KMS-11 (cell line): ENCODE results near the gene GSTO2.

Experiments used
- H2AFZ ChIP-seq: fragments of 200-600 bp; sonication (generic); 2 replicates; pipeline ENCODE4 v1.6.1; 2016; ENCODE audit warnings: antibody characterized with exemption, mixed run types, low read depth
- H3K27ac ChIP-seq: fragments of 200-600 bp; sonication (generic); 2 replicates; pipeline ENCODE4 v1.6.1; 2016; ENCODE audit warnings: mild to moderate bottlenecking, mixed run types
- H3K27me3 ChIP-seq: fragments of 200-600 bp; sonication (generic); 2 replicates; pipeline ENCODE4 v1.6.1; 2017; ENCODE audit warnings: mild to moderate bottlenecking, low read depth, mixed run types, moderate library complexity; ENCODE audit not compliant: insufficient read depth
- H3K36me3 ChIP-seq: fragments of 200-600 bp; sonication (generic); 2 replicates; pipeline ENCODE4 v1.6.1; 2017; ENCODE audit warnings: mild to moderate bottlenecking, mixed run types; ENCODE audit not compliant: insufficient read depth
- H3K4me1 ChIP-seq: fragments of 200-600 bp; sonication (generic); 2 replicates; pipeline ENCODE4 v1.6.1; 2016; ENCODE audit warnings: mild to moderate bottlenecking, low read depth, mixed run types; ENCODE audit not compliant: poor library complexity, severe bottlenecking
- H3K4me2 ChIP-seq: fragments of 200-600 bp; sonication (generic); 2 replicates; pipeline ENCODE4 v1.7.0; 2016; ENCODE audit warnings: mild to moderate bottlenecking, mixed run types
- H3K4me3 ChIP-seq: fragments of 200-600 bp; sonication (generic); IDR thresholded peaks from 2 replicates; pipeline ENCODE4 v1.6.1; 2017; ENCODE audit warnings: low read depth, low read length, mixed read lengths; ENCODE audit not compliant: insufficient read depth
- H3K79me2 ChIP-seq: fragments of 200-600 bp; sonication (generic); 2 replicates; pipeline ENCODE4 v1.6.1; 2016; ENCODE audit warnings: low read depth, mixed run types; ENCODE audit not compliant: insufficient read depth
- H3K9ac ChIP-seq: fragments of 200-600 bp; sonication (generic); 2 replicates; pipeline ENCODE4 v1.6.1; 2016; ENCODE audit warnings: mild to moderate bottlenecking, mixed run types
- H4K20me1 ChIP-seq: fragments of 200-600 bp; sonication (generic); 2 replicates; pipeline ENCODE4 v1.6.1; 2016; ENCODE audit warnings: mild to moderate bottlenecking, mixed run types; ENCODE audit not compliant: insufficient read depth
- TF ChIP-seq, protein P1 (sequence below): fragments of 200-600 bp; sonication (generic); conservative IDR thresholded peaks from 2 replicates; pipeline ENCODE4 v1.6.1; 2017; ENCODE audit warnings: low read depth, mild to moderate bottlenecking, antibody characterized with exemption, low read length, moderate library complexity, mixed read lengths

Gene GSTO2

DNA sequence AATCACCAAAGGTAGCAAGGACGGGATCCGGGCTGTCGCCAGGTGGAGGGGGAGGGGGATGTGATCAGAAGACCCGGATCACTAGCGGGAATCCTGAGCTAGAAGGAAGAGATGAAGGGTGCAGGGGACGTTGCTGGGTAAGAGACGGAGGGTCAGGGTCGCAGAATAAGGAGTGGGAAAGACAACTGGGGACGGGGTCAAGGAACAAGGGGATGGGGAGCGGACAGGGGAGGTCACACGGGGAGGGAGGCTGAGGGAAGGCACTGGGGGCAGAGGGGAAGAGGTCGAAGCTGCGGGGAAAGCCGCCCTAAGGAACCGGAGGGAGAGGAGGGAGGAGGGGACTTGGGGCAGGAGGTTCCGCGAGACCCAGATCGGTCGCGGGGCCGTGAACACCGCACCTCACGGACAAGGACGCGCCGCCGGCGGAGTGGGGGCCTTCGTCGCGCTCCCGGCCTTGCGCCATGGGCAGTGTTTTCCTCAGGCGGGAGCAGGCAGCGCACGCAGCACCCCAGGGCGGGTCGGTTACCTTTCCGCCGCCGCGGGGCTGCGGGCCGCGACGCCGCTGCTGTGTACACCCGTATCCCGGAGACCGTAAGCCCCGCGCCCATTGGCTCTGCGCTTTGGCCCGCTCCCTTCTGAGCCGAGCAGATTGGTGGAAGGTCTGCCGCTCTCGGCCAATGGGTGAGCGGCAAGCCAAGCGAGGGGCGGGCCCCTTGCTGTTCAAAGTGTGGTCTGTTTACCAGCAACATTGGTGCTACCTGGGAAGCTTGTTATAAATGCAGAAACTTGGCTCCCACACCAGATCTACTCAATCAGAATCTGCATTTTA is 37.0 kb upstream of the GSTO2 start, which contains the start of gene CFAP43:
TSS of gene CFAP43 (minus strand) at position 581 of the 829 bp plus-strand sequence. CDS start at position 463, 118 bp downstream.
- Histone ChIP-seq H2AFZ (peak within 1 kb of the TSS; percentile 92), H3K9ac (peak within 1 kb of the TSS; percentile 70), H3K27me3 (no peaks in the 10 kb centered on the region), H3K4me2 (peak within 1 kb of the TSS; percentile 97), H3K4me3 (no peak within 1 kb of the TSS), H3K36me3 (no peaks in the 10 kb centered on the region), H3K27ac (peak within 1 kb of the TSS; percentile 30; the same call in 1 of the 2 replicates), H3K79me2 (no peaks in the 10 kb centered on the region), H3K4me1 (peaks cover 5% of the 10 kb centered on the region), H4K20me1 (no peaks in the 10 kb centered on the region)
- TF ChIP-seq, protein P1, sequence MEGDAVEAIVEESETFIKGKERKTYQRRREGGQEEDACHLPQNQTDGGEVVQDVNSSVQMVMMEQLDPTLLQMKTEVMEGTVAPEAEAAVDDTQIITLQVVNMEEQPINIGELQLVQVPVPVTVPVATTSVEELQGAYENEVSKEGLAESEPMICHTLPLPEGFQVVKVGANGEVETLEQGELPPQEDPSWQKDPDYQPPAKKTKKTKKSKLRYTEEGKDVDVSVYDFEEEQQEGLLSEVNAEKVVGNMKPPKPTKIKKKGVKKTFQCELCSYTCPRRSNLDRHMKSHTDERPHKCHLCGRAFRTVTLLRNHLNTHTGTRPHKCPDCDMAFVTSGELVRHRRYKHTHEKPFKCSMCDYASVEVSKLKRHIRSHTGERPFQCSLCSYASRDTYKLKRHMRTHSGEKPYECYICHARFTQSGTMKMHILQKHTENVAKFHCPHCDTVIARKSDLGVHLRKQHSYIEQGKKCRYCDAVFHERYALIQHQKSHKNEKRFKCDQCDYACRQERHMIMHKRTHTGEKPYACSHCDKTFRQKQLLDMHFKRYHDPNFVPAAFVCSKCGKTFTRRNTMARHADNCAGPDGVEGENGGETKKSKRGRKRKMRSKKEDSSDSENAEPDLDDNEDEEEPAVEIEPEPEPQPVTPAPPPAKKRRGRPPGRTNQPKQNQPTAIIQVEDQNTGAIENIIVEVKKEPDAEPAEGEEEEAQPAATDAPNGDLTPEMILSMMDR: no peak

DNA sequence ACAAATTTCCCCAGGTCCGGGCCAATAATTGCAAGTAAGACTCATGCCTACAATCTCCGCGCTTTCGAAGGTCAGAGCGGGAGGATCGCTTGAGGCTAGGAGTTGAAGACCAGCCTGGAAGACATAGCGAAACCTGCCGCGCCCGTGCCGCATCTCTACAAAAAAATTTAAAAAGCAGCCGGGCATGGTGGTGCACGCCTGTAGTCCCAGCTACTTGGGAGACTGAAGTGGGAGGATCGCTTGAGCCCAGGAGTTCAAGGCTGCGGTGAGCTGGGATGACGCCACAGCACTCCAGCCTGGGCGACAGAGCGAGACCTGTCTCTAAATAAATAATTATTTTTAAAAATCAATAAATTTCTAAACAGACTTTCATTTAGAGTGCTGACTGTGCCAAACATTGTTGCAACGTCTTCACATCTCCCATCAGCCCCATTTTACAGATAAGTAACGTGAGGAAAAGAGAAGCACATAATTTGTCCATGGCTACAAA is 36.3 kb upstream of the GSTO2 start:
- H3K27ac ChIP-seq: no peak overlapping the region; the same call in 1 of the 2 replicates
- H2AFZ ChIP-seq: peak overlapping the region; percentile 92
- no peak overlapping the region for H3K4me3 ChIP-seq
- H4K20me1 ChIP-seq: no peaks in the 10 kb centered on the region
- TF ChIP-seq, protein P1: no peak
- H3K79me2 ChIP-seq: no peaks in the 10 kb centered on the region
- no peaks in the 10 kb centered on the region for H3K27me3 ChIP-seq
- peak overlapping the region; percentile 78 for H3K4me2 ChIP-seq
- H3K4me1 ChIP-seq: peaks cover 5% of the 10 kb centered on the region
- H3K36me3 ChIP-seq: no peaks in the 10 kb centered on the region
- peak overlapping the region; percentile 70; the same call in 1 of the 2 replicates for H3K9ac ChIP-seq

DNA sequence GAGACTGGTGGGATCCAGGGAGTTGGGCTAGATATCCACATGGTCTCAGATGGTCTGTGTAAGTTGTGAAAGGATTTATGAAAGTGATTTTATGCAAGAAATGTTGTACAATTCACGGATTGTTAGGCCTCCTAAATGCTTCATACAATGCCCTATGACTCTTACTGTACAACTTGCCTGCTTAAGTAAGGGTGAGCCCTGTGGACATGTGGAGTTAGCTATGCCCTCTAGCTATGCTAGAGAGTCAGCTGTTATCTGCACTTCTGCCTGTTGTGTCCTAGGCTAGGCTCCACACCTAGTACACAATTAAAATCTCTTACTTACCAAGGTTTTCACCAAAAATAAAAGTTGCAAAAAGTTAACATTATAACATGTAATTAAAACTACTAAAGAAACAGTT is 35.2 kb upstream of the GSTO2 start:
- no peaks in the 10 kb centered on the region for H4K20me1 ChIP-seq
- no peak overlapping the region for H3K27ac ChIP-seq
- H2AFZ ChIP-seq: no peak overlapping the region
- peaks cover 5% of the 10 kb centered on the region for H3K4me1 ChIP-seq
- TF ChIP-seq, protein P1: no peak
- no peaks in the 10 kb centered on the region for H3K79me2 ChIP-seq
- no peaks in the 10 kb centered on the region for H3K36me3 ChIP-seq
- no peak overlapping the region for H3K4me2 ChIP-seq
- no peak overlapping the region for H3K9ac ChIP-seq
- H3K4me3 ChIP-seq: no peak overlapping the region
- H3K27me3 ChIP-seq: no peaks in the 10 kb centered on the region

DNA sequence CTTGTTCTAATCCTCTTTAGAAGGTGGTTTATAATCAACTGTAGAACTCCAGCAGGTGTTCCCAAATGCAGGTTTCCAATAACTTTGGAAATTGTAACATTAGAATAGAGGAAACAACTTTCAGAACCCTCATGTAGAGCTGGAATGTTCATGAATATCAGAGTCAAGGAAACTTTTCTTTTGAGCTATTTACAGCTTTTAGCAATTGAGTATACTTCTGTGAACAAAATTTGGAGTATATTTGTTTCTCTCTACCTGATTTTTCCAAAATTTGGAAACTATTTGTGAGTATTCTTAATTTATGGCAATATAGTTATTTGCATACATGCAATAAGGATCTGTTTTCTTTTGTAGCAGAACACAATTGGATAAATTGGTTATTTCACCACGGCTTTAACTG is 34.0 kb upstream of the GSTO2 start:
- H3K27ac ChIP-seq: no peak overlapping the region
- TF ChIP-seq, protein P1: no peak
- no peak overlapping the region for H3K4me2 ChIP-seq
- H3K9ac ChIP-seq: no peak overlapping the region
- H3K4me3 ChIP-seq: no peak overlapping the region
- peaks cover 5% of the 10 kb centered on the region for H3K4me1 ChIP-seq
- H4K20me1 ChIP-seq: no peaks in the 10 kb centered on the region
- H3K27me3 ChIP-seq: no peaks in the 10 kb centered on the region
- H3K79me2 ChIP-seq: no peaks in the 10 kb centered on the region
- H3K36me3 ChIP-seq: no peaks in the 10 kb centered on the region
- no peak overlapping the region for H2AFZ ChIP-seq
